H1 (cell line): Measurements from ENCODE around the gene STK11. TPM values are rescaled to one million over a fixed set of nuclear protein-coding genes. Genes with fewer than 3 reads are reported as not detected.

ENCODE experiments used
- CTCF ChIA-PET: fragments of 300-600 bp; sonication (Branson Sonifier 250); formaldehyde crosslinking; loops from one replicate; lab custom pipeline; 2021; ENCODE audit not compliant: partially characterized antibody; lab: Charles Lee
- POLR2A ChIA-PET: fragments of 300-600 bp; sonication (Branson Sonifier 250); formaldehyde crosslinking; loops from one replicate; lab custom pipeline; 2021; ENCODE audit warnings: inconsistent platforms; ENCODE audit not compliant: partially characterized antibody; lab: Charles Lee
- DNase-seq, 2 experiments: peaks; one replicate each; pipeline versions ENCODE4 v3.0.0 to v3.0.0-alpha.2; 2010 to 2022; ENCODE audit warnings: low spot score in 2 of 2, low read depth in 1 of 2, mixed read lengths in 1 of 2
- FAIRE-seq: peaks from 2 replicates; lab custom pipeline; 2011; peaks lifted over from hg19 to GRCh38; lab: Jason Lieb, UNC
- H2AFZ ChIP-seq: 2 replicates; pipeline ENCODE4 v1.8.1; 2012; ENCODE audit warnings: low read length, inconsistent platforms
- H2AK5ac ChIP-seq: 2 replicates; pipeline ENCODE4 v1.6.1; 2013; ENCODE audit warnings: low read depth, low read length
- H2BK120ac ChIP-seq: replicated peaks from 2 replicates; pipeline ENCODE3; 2013; ENCODE audit warnings: low read depth, low read length, inconsistent platforms
- H2BK12ac ChIP-seq: 2 replicates; pipeline ENCODE4 v1.6.1; 2013; ENCODE audit warnings: low read depth, low read length
- H2BK15ac ChIP-seq: 2 replicates; pipeline ENCODE4 v1.6.1; 2013; ENCODE audit warnings: low read length
- H2BK20ac ChIP-seq: 2 replicates; pipeline ENCODE4 v1.6.1; 2013; ENCODE audit warnings: low read length
- H2BK5ac ChIP-seq: 2 replicates; pipeline ENCODE4 v1.6.1; 2013; ENCODE audit warnings: low read depth, low read length
- H3K14ac ChIP-seq: 2 replicates; pipeline ENCODE4 v1.6.1; 2013; ENCODE audit warnings: inconsistent platforms; ENCODE audit not compliant: insufficient read length
- H3K18ac ChIP-seq: 2 replicates; pipeline ENCODE4 v1.6.1; 2013; ENCODE audit warnings: low read length; ENCODE audit errors: extremely low read depth
- H3K23ac ChIP-seq: 2 replicates; pipeline ENCODE4 v1.6.1; 2013; ENCODE audit warnings: inconsistent platforms; ENCODE audit not compliant: insufficient read length
- H3K23me2 ChIP-seq: 2 replicates; pipeline ENCODE4 v1.6.1; 2013; ENCODE audit warnings: low read depth, low read length
- H3K27ac ChIP-seq: 2 replicates; pipeline ENCODE4 v1.6.1; 2011; ENCODE audit warnings: low read depth, low read length, inconsistent platforms
- H3K27me3 ChIP-seq, 4 experiments: replicated peaks in 1 of 4; 1 replicate in 1 of 4; 2 replicates in 3 of 4; pipeline versions ENCODE4 v1.6.1 to v1.8.1; 2011 to 2013; ENCODE audit warnings: low read length in 3 of 4, mild to moderate bottlenecking in 3 of 4, inconsistent platforms in 2 of 4, mixed read lengths in 2 of 4, moderate library complexity in 1 of 4; ENCODE audit not compliant: control insufficient read depth in 3 of 4, insufficient read depth in 3 of 4; ENCODE audit errors: extremely low read depth in 1 of 4
- H3K36me3 ChIP-seq, 4 experiments: 2 replicates each; pipeline versions ENCODE4 v1.6.1 to v1.8.1; 2011 to 2013; ENCODE audit warnings: mild to moderate bottlenecking in 4 of 4, low read length in 3 of 4, moderate library complexity in 2 of 4, control low read depth in 1 of 4, inconsistent platforms in 1 of 4; ENCODE audit not compliant: insufficient read depth in 4 of 4, control insufficient read depth in 2 of 4
- H3K4ac ChIP-seq: replicated peaks from 2 replicates; pipeline ENCODE3; 2013; ENCODE audit warnings: low read length, low read depth, mixed read lengths, inconsistent platforms; ENCODE audit not compliant: insufficient read length
- H3K4me1 ChIP-seq, 4 experiments: replicated peaks in 1 of 4; 1 replicate in 1 of 4; 2 replicates in 3 of 4; pipeline versions ENCODE4 v1.6.1 to v1.8.1; 2011 to 2013; ENCODE audit warnings: low read length in 3 of 4, inconsistent platforms in 2 of 4, mixed read lengths in 1 of 4; ENCODE audit not compliant: insufficient read depth in 4 of 4, control insufficient read depth in 3 of 4
- H3K4me2 ChIP-seq, 2 experiments: 2 replicates each; pipeline versions ENCODE4 v1.6.1 to v1.8.1; 2011 to 2013; ENCODE audit warnings: low read depth in 2 of 2, low read length in 2 of 2, control low read depth in 1 of 2, inconsistent platforms in 1 of 2, mild to moderate bottlenecking in 1 of 2; ENCODE audit not compliant: insufficient read depth in 1 of 2
- H3K4me3 ChIP-seq, 4 experiments: fragments of 200-600, 300-600 bp in 1 of 4; sonication (generic), shearing (Covaris generic), sonication (Bioruptor Twin) in 1 of 4; 2 replicates each; pipeline versions ENCODE4 v1.5.1 to v1.8.1; 2011 to 2016; ENCODE audit warnings: low read length in 4 of 4, low read depth in 3 of 4, control low read depth in 2 of 4, inconsistent platforms in 2 of 4, mild to moderate bottlenecking in 2 of 4, mixed read lengths in 1 of 4, moderate library complexity in 1 of 4; ENCODE audit not compliant: insufficient read depth in 2 of 4; ENCODE audit errors: extremely low read depth in 1 of 4
- H3K56ac ChIP-seq: replicated peaks from 2 replicates; pipeline ENCODE3; 2013; ENCODE audit warnings: low read depth, mild to moderate bottlenecking, mixed read lengths, low read length, inconsistent platforms; ENCODE audit not compliant: insufficient read length
- H3K79me1 ChIP-seq: 2 replicates; pipeline ENCODE4 v1.6.1; 2013; ENCODE audit warnings: low read depth, low read length, control low read depth
- H3K79me2 ChIP-seq, 2 experiments: 2 replicates each; pipeline versions ENCODE4 v1.6.1 to v1.8.1; 2012 to 2013; ENCODE audit warnings: low read length in 2 of 2, mild to moderate bottlenecking in 2 of 2, inconsistent platforms in 1 of 2; ENCODE audit not compliant: insufficient read depth in 2 of 2, control insufficient read depth in 1 of 2
- H3K9ac ChIP-seq, 4 experiments: replicated peaks in 1 of 4; 1 replicate in 1 of 4; 2 replicates in 3 of 4; pipeline versions ENCODE4 v1.6.1 to v1.8.1; 2011 to 2013; ENCODE audit warnings: low read depth in 3 of 4, low read length in 3 of 4, control low read depth in 2 of 4, mild to moderate bottlenecking in 2 of 4, moderate library complexity in 2 of 4, inconsistent platforms in 1 of 4; ENCODE audit errors: extremely low read depth in 1 of 4
- H3K9me3 ChIP-seq, 2 experiments: 2 replicates each; pipeline versions ENCODE4 v1.6.1 to v1.8.1; 2012 to 2013; ENCODE audit warnings: mild to moderate bottlenecking in 2 of 2, moderate library complexity in 2 of 2, control low read depth in 1 of 2, inconsistent platforms in 1 of 2, low read depth in 1 of 2, low read length in 1 of 2, mixed read lengths in 1 of 2; ENCODE audit not compliant: insufficient read depth in 2 of 2
- H4K20me1 ChIP-seq, 2 experiments: replicated peaks in 1 of 2; 2 replicates each; pipeline versions ENCODE3 to v1.8.1; 2011 to 2013; ENCODE audit warnings: inconsistent platforms in 2 of 2, low read length in 2 of 2, mild to moderate bottlenecking in 1 of 2; ENCODE audit not compliant: insufficient read depth in 2 of 2, control insufficient read depth in 1 of 2
- H4K5ac ChIP-seq: 2 replicates; pipeline ENCODE4 v1.6.1; 2013; ENCODE audit warnings: low read length, low read depth, mixed read lengths, inconsistent platforms; ENCODE audit not compliant: insufficient read length
- H4K8ac ChIP-seq: 2 replicates; pipeline ENCODE4 v1.8.0; 2013; ENCODE audit warnings: mild to moderate bottlenecking, moderate library complexity, low read length, inconsistent platforms; ENCODE audit not compliant: insufficient read depth; ENCODE audit errors: extremely low read depth
- H4K91ac ChIP-seq: replicated peaks from 2 replicates; pipeline ENCODE3; 2013; ENCODE audit warnings: low read length, mixed read lengths, inconsistent platforms; ENCODE audit not compliant: insufficient read length
- POLR2A ChIP-seq, 2 experiments: IDR thresholded peaks; 1 replicate in 1 of 2; 2 replicates in 1 of 2; pipeline ENCODE4 v1.6.1; 2011; ENCODE audit warnings: low read depth in 2 of 2, low read length in 2 of 2, mild to moderate bottlenecking in 2 of 2; ENCODE audit errors: control extremely low read depth in 1 of 2
- RFX5 ChIP-seq: IDR thresholded peaks from 2 replicates; pipeline ENCODE4 v1.6.1; 2011; ENCODE audit warnings: low read depth, low read length, improper control_type of control experiment, borderline replicate concordance
- RNF2 ChIP-seq: fragments of 200-900, 300-1000 bp; sonication (generic); IDR thresholded peaks from 2 replicates; pipeline ENCODE4 v1.7.1; 2016; ENCODE audit warnings: borderline replicate concordance, low read depth, mild to moderate bottlenecking, antibody characterized with exemption, low read length; ENCODE audit not compliant: poor library complexity, severe bottlenecking; ENCODE audit errors: missing control alignments
- SP1 ChIP-seq: IDR thresholded peaks from 2 replicates; pipeline ENCODE4 v1.6.1; 2011; ENCODE audit warnings: low read depth, low read length
- SRF ChIP-seq: IDR thresholded peaks from 2 replicates; pipeline ENCODE4 v1.6.1; 2011; ENCODE audit warnings: mild to moderate bottlenecking, low read depth, low read length, moderate library complexity
- whole genome bisulfite sequencing, 2 experiments: shearing (Covaris generic) in 1 of 2; methylation state at CpG; one replicate each; pipeline versions ENCODE4 v1.1.6 to v1.1.7; 2013 to 2015; ENCODE audit warnings: low lambda C conversion rate in 2 of 2, mixed read lengths in 2 of 2, inconsistent platforms in 1 of 2, low coverage in 1 of 2, missing lambda C conversion rate in 1 of 2; ENCODE audit not compliant: insufficient replicate concordance in 2 of 2, insufficient coverage in 1 of 2, insufficient read length in 1 of 2; ENCODE audit errors: extremely low coverage in 1 of 2, missing lambda C conversion rate in 1 of 2; 5-methylcytosine and 5-hydroxymethylcytosine counted together
- polyA plus RNA-seq, 7 experiments: library from polyadenylated mRNA; depleted of rRNA in 3 of 7; stranded (reverse) in 5 of 7; unstranded in 2 of 7; fragments of >200 nt in 5 of 7; fragments of 200-250 nt in 2 of 7; gene quantifications; 1 replicate in 5 of 7; 2 replicates in 1 of 7; 4 replicates in 1 of 7; pipeline versions ENCODE4 v1.2.1 to v1.2.3, GENCODE V29; 2011 to 2013; ENCODE audit warnings: missing spikeins in 2 of 7, mixed read lengths in 2 of 7
- total RNA-seq: library from RNA; stranded (reverse); fragmentation: NEBNext Ultra II Directional; extraction: Animal tissue kit (Norgen Biotek cat#: 25700); gene quantifications from 2 replicates; pipeline ENCODE4 v1.2.1, GENCODE V29; 2021

STK11 gene
- total and polyA plus RNA-seq, 2 of the 8 experiments (the other 6 are each of a cell fraction or from before 2014, with no cell fraction given), result 45.3 to 70.7 TPM

- H4K20me1 ChIP-seq, result peaks cover 22 to 29% of the 10 kb centered on the region in 2 experiments
- H3K9me3 ChIP-seq, result no peaks in the 10 kb centered on the region
- H4K5ac ChIP-seq, result no peak overlapping the region
- no peak overlapping the region for H3K27ac ChIP-seq
- H2BK15ac ChIP-seq, result no peak overlapping the region
- H2BK5ac ChIP-seq, result no peak overlapping the region; the same call in 1 of the 2 replicates
- no peak overlapping the region for H3K56ac ChIP-seq
- H3K27me3 ChIP-seq, result no peaks in the 10 kb centered on the region; a peak in 1 of 7 replicates
- peak overlapping the region; percentile 79; the same call in 1 of the 2 replicates for H4K8ac ChIP-seq
- H4K91ac ChIP-seq, result no peak overlapping the region
- 76% methylated on average over 18 of the region's 30 CpGs; no CpG with 5 or more reads in 1 of the 2 experiments for WGBS, 2 experiments
- H3K4me3 ChIP-seq, result peak overlapping the region in 2 of 4 experiments; percentile 66 to 99; a peak in 3 of 8 replicates
- H3K79me2 ChIP-seq, result peaks cover 9 to 51% of the 10 kb centered on the region in 2 experiments
- POLR2A ChIA-PET, result interaction anchor here (1.0 to 19.4 kb wide), 7 partner anchors 11 to 225 kb away, joined by 3 to 456 read pairs (median 7); partner anchors contain the start of genes ATP5F1D, CIRBP, CNN2 and FAM174C
- H2BK20ac ChIP-seq, result no peak overlapping the region
- peaks cover 2% of the 10 kb centered on the region; the same call in 1 of the 2 replicates for H3K23me2 ChIP-seq
- no peak overlapping the region for H3K4ac ChIP-seq
- 0 out of 7 replicates have a peak overlapping the region, but pooled peaks of 1 of the 4 experiments have one; percentile 36 for H3K9ac ChIP-seq
- no peak overlapping the region for H3K23ac ChIP-seq
- FAIRE-seq, result no peak
- TF ChIP-seq POLR2A (IDR thresholded peaks at IDR 0.05; ENCODE audit: control extremely low read depth in 1 of 2, low read depth in 2 of 2, low read length in 2 of 2) (no peak), SP1 (no peak), SRF (no peak), RNF2 (no peak), RFX5 (no peak)
- no peak overlapping the region for H2AFZ ChIP-seq
- no peak for DNase-seq
- H2BK12ac ChIP-seq, result no peak overlapping the region
- peaks cover 12% of the 10 kb centered on the region; the same call in 1 of the 2 replicates for H3K79me1 ChIP-seq
- peaks cover 0 to 20% (median 12%) of the 10 kb centered on the region in 4 experiments; a peak in 6 of 7 replicates for H3K4me1 ChIP-seq
- H3K18ac ChIP-seq, result no peak overlapping the region; the same call in 1 of the 2 replicates
- CTCF ChIA-PET, result interaction anchor here (1.2 to 6.0 kb wide), 3 partner anchors 10 to 15 kb away, joined by 3 to 42 read pairs (median 7); no protein-coding TSS in a partner anchor
- H3K4me2 ChIP-seq, result peak overlapping the region; percentile 23 to 83; a peak in 3 of 4 replicates
- H3K14ac ChIP-seq, result no peak overlapping the region
- H2AK5ac ChIP-seq, result no peak overlapping the region
- peaks cover 26 to 63% (median 45%) of the 10 kb centered on the region in 4 experiments for H3K36me3 ChIP-seq
- H2BK120ac ChIP-seq, result no peak overlapping the region
These were observed 46.7 kb downstream of the STK11 start for GRCh38 chr19:1252221-1252820.
